NCI-H146 treated with DMSO at 0.1 percent for 48 hours (cell line): Measurements from ENCODE around the gene MRPL28.
"Not testable (repeated sequence)": the region's sequence is repeated elsewhere in the genome, so short reads cannot be mapped to it uniquely, and the experiment has no call there.

Source experiments
- DNase-seq: peaks from one replicate; lab custom pipeline; 2025; ENCODE audit not compliant: unreplicated experiment; lab: John Stamatoyannopoulos, UW

The MRPL28 gene

GRCh38 chr16:360698-361336, 9.5 kb downstream of the MRPL28 start:
- no peak for DNase-seq

GRCh38 chr16:359871-360697, 10.3 kb downstream of the MRPL28 start:
- DNase-seq = no peak

GRCh38 chr16:359067-359763, 11.1 kb downstream of the MRPL28 start:
- no peak for DNase-seq

- DNase-seq = no peak
These were observed 13.6 kb downstream of the MRPL28 start for GRCh38 chr16:356741-357140.

- no peak for DNase-seq
These were observed 15.3 kb downstream of the MRPL28 start for GRCh38 chr16:354971-355461.

GRCh38 chr16:354291-354881, 16.0 kb downstream of the MRPL28 start:
- DNase-seq = no peak

GRCh38 chr16:353404-354290, 16.7 kb downstream of the MRPL28 start:
- no peak for DNase-seq

GRCh38 chr16:352547-353403, 17.6 kb downstream of the MRPL28 start, which contains the start of gene AXIN1:
AXIN1 (minus strand) TSS chr16:352723; CDS start chr16:347025, 5,698 bp downstream.
- DNase-seq = peak; percentile 98

GRCh38 chr16:351804-352520, 18.4 kb downstream of the MRPL28 start:
- no peak for DNase-seq

- no peak for DNase-seq
These were observed 20.1 kb downstream of the MRPL28 start for GRCh38 chr16:350203-350602.

- no peak for DNase-seq
These were observed 21.1 kb downstream of the MRPL28 start for GRCh38 chr16:349211-349610.

GRCh38 chr16:348495-348894, 21.8 kb downstream of the MRPL28 start:
- DNase-seq = not testable (repeated sequence)

- DNase-seq = no peak
These were observed 23.1 kb downstream of the MRPL28 start for GRCh38 chr16:347203-347602.

GRCh38 chr16:346587-346986, 23.8 kb downstream of the MRPL28 start:
- DNase-seq = no peak

- no peak for DNase-seq
These were observed 24.6 kb downstream of the MRPL28 start for GRCh38 chr16:345772-346171.

- no peak for DNase-seq
These were observed 27.7 kb downstream of the MRPL28 start for GRCh38 chr16:342455-343213.

- DNase-seq = not testable (repeated sequence)
These were observed 28.4 kb downstream of the MRPL28 start for GRCh38 chr16:341974-342336.
